ENCODE results near the gene SLC25A36. TPM values are rescaled to one million over a fixed set of nuclear protein-coding genes. Genes with fewer than 3 reads are reported as not detected.

SLC25A36 gene
- polyA plus RNA-seq, 1 of the 3 experiments (the other 2 are of a cell fraction): 23.3 TPM

DNA sequence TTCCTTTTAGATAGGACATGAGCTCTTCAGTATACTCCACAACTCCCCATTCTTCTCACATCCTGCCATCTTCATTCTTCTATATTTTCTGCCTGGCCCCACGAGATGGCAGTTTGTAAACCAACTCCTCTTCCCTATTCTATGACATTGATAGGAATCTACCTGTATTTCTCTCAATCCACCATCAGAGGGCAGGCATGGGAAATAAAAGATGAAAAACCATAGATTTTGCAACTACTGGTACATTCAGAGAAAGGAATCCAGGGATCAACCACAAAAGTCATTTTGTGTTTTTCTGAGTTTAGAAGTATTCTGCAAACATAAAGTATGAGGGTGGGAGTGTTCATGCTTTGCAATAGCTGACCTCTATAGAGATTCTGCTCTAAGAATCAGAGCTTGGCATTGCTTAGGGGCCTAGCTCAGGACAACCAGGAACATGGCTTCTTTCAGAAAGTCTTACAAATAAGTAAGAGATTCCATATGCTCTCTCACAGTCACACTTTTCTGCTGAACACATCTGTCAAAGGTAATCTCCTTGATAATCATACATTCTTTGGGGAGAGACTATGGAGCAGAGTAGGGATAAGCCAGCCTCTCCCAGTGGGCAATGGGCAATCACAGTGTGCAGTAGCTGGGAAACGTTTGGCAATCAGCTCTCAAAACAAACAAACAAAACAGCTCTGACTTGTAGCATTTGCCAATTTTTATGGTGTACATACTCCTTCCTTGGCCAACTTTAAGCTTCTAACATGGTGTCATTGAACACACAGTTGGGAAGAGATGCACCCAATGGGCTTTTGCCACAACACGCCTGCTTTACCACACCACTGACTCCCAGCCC is 43.1 kb upstream of the SLC25A36 start:
- H3K79me2 ChIP-seq (ENCODE audit: insufficient read depth): no peaks in the 10 kb centered on the region
- ChIA-PET CTCF (interaction anchor here (0.6 to 4.4 kb wide), 19 partner anchors 9 to 303 kb away, joined by 3 to 26 read pairs (median 4); no protein-coding TSS in a partner anchor), POLR2A (no interaction called here)
- H2AFZ ChIP-seq (ENCODE audit: low read depth): no peak overlapping the region
- H3K36me3 ChIP-seq (replicated peaks in 1 of 2; ENCODE audit: control insufficient read depth in 1 of 2, insufficient read depth in 2 of 2, low read length in 1 of 2): no peaks in the 10 kb centered on the region
- H4K20me1 ChIP-seq (ENCODE audit: insufficient read depth): no peaks in the 10 kb centered on the region
- H3K4me1 ChIP-seq (ENCODE audit: control insufficient read depth in 1 of 2, insufficient read depth in 2 of 2, low read depth in 1 of 2, low read length in 1 of 2): no peaks in the 10 kb centered on the region
- no peak overlapping the region for H3K4me2 ChIP-seq
- no peak overlapping the region for H3K9ac ChIP-seq
- no peak overlapping the region for H3K4me3 ChIP-seq (ENCODE audit: low read depth in 2 of 2, low read length in 1 of 2)
- H3K9me3 ChIP-seq: no peaks in the 10 kb centered on the region
- H3K27ac ChIP-seq (ENCODE audit: low read depth in 2 of 2, low read length in 1 of 2): no peak overlapping the region
- TF ChIP-seq FOXJ3 (CRISPR knock-in tag; IDR thresholded peaks at IDR 0.05) (no peak), RCOR1 (IDR thresholded peaks at IDR 0.05; ENCODE audit: low read length) (no peak), SMC3 (IDR thresholded peaks at IDR 0.05; ENCODE audit: low read depth, low read length) (peak; percentile 41), RAD21 (IDR thresholded peaks at IDR 0.05; ENCODE audit: low read length) (peak; percentile 69), GATA2 (CRISPR knock-in tag; IDR thresholded peaks at IDR 0.05) (peak; percentile 74)
- TF ChIP-seq, protein P1, sequence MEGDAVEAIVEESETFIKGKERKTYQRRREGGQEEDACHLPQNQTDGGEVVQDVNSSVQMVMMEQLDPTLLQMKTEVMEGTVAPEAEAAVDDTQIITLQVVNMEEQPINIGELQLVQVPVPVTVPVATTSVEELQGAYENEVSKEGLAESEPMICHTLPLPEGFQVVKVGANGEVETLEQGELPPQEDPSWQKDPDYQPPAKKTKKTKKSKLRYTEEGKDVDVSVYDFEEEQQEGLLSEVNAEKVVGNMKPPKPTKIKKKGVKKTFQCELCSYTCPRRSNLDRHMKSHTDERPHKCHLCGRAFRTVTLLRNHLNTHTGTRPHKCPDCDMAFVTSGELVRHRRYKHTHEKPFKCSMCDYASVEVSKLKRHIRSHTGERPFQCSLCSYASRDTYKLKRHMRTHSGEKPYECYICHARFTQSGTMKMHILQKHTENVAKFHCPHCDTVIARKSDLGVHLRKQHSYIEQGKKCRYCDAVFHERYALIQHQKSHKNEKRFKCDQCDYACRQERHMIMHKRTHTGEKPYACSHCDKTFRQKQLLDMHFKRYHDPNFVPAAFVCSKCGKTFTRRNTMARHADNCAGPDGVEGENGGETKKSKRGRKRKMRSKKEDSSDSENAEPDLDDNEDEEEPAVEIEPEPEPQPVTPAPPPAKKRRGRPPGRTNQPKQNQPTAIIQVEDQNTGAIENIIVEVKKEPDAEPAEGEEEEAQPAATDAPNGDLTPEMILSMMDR (IDR thresholded peaks at IDR 0.05): peak; percentile 67
- H3F3A ChIP-seq (replicated peaks; ENCODE audit: insufficient read depth): no peaks in the 10 kb centered on the region
- H3K27me3 ChIP-seq (ENCODE audit: insufficient read depth): no peaks in the 10 kb centered on the region
- 10% methylated on average over 3 of the region's 3 CpGs for WGBS (ENCODE audit: low lambda C conversion rate)
- DNase-seq: peak; percentile 35
- no peaks in the 10 kb centered on the region for H3K9me2 ChIP-seq

DNA sequence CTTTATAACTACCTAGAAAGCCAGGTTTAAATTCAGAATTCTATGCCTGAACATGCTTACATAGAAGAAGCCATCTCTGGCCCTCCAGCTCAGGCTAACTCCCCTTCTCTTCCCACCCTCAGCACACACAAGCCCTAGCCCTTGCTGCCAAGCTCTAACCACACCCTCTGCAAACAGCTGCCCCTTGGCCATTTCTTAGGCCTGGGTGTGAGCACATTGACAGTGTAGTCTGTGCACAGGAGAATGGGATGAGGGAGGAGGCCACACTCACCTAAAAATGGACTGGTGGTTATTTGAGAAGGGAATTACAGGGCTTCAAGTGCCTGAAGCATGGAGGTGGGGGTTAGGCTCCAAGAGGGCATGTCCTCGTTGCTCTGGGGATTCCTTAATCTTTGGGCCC is 42.3 kb upstream of the SLC25A36 start:
- H4K20me1 ChIP-seq (ENCODE audit: insufficient read depth): no peaks in the 10 kb centered on the region
- H3K9me2 ChIP-seq: no peaks in the 10 kb centered on the region
- H3K4me2 ChIP-seq: no peak overlapping the region
- no peaks in the 10 kb centered on the region for H3K4me1 ChIP-seq (ENCODE audit: control insufficient read depth in 1 of 2, insufficient read depth in 2 of 2, low read depth in 1 of 2, low read length in 1 of 2)
- H3K9ac ChIP-seq: no peak overlapping the region
- WGBS (ENCODE audit: low lambda C conversion rate): 13% methylated on average over 1 of the region's 1 CpG
- no peak overlapping the region for H3K27ac ChIP-seq (ENCODE audit: low read depth in 2 of 2, low read length in 1 of 2)
- CTCF ChIA-PET: interaction anchor here (1.0 to 4.4 kb wide), 8 partner anchors 10 to 293 kb away, joined by 3 to 26 read pairs (median 6); no protein-coding TSS in a partner anchor
- H3K9me3 ChIP-seq: no peaks in the 10 kb centered on the region
- DNase-seq: no peak
- no peaks in the 10 kb centered on the region for H3F3A ChIP-seq (replicated peaks; ENCODE audit: insufficient read depth)
- no peaks in the 10 kb centered on the region for H3K36me3 ChIP-seq (replicated peaks in 1 of 2; ENCODE audit: control insufficient read depth in 1 of 2, insufficient read depth in 2 of 2, low read length in 1 of 2)
- H3K79me2 ChIP-seq (ENCODE audit: insufficient read depth): no peaks in the 10 kb centered on the region
- H3K27me3 ChIP-seq (ENCODE audit: insufficient read depth): no peaks in the 10 kb centered on the region
- POLR2A ChIA-PET: no interaction called here
- no peak overlapping the region for H3K4me3 ChIP-seq (ENCODE audit: low read depth in 2 of 2, low read length in 1 of 2)
- H2AFZ ChIP-seq (ENCODE audit: low read depth): no peak overlapping the region
- no peak for TF ChIP-seq MEF2A (IDR thresholded peaks at IDR 0.05; ENCODE audit: borderline replicate concordance, low read depth)
- TF ChIP-seq SIN3A (IDR thresholded peaks at IDR 0.05; ENCODE audit: borderline replicate concordance, low read depth, low read length): no peak
- no peak for TF ChIP-seq TEAD4 (IDR thresholded peaks at IDR 0.05; ENCODE audit: borderline replicate concordance, insufficient read depth)
- TF ChIP-seq, protein P1 (IDR thresholded peaks at IDR 0.05): no peak
- TF ChIP-seq GATA2 (CRISPR knock-in tag; IDR thresholded peaks at IDR 0.05): no peak
- TF ChIP-seq EP300 (IDR thresholded peaks at IDR 0.05; ENCODE audit: borderline replicate concordance in 1 of 2, low read depth in 1 of 2, low read length in 1 of 2): no peak
- no peak for TF ChIP-seq RFX5 (IDR thresholded peaks at IDR 0.05; ENCODE audit: low read length)
- TF ChIP-seq RCOR1 (IDR thresholded peaks at IDR 0.05; ENCODE audit: low read length): no peak
- TF ChIP-seq EZH2phosphoT487 (IDR thresholded peaks at IDR 0.05; ENCODE audit: borderline replicate concordance, low read depth): no peak
- TF ChIP-seq, protein P2, sequence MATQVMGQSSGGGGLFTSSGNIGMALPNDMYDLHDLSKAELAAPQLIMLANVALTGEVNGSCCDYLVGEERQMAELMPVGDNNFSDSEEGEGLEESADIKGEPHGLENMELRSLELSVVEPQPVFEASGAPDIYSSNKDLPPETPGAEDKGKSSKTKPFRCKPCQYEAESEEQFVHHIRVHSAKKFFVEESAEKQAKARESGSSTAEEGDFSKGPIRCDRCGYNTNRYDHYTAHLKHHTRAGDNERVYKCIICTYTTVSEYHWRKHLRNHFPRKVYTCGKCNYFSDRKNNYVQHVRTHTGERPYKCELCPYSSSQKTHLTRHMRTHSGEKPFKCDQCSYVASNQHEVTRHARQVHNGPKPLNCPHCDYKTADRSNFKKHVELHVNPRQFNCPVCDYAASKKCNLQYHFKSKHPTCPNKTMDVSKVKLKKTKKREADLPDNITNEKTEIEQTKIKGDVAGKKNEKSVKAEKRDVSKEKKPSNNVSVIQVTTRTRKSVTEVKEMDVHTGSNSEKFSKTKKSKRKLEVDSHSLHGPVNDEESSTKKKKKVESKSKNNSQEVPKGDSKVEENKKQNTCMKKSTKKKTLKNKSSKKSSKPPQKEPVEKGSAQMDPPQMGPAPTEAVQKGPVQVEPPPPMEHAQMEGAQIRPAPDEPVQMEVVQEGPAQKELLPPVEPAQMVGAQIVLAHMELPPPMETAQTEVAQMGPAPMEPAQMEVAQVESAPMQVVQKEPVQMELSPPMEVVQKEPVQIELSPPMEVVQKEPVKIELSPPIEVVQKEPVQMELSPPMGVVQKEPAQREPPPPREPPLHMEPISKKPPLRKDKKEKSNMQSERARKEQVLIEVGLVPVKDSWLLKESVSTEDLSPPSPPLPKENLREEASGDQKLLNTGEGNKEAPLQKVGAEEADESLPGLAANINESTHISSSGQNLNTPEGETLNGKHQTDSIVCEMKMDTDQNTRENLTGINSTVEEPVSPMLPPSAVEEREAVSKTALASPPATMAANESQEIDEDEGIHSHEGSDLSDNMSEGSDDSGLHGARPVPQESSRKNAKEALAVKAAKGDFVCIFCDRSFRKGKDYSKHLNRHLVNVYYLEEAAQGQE (IDR thresholded peaks at IDR 0.05; ENCODE audit: low read depth, low read length): no peak
- TF ChIP-seq, protein P3, sequence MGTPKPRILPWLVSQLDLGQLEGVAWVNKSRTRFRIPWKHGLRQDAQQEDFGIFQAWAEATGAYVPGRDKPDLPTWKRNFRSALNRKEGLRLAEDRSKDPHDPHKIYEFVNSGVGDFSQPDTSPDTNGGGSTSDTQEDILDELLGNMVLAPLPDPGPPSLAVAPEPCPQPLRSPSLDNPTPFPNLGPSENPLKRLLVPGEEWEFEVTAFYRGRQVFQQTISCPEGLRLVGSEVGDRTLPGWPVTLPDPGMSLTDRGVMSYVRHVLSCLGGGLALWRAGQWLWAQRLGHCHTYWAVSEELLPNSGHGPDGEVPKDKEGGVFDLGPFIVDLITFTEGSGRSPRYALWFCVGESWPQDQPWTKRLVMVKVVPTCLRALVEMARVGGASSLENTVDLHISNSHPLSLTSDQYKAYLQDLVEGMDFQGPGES (IDR thresholded peaks at IDR 0.05; ENCODE audit: low read depth, low read length): no peak
- TF ChIP-seq CHD2 (IDR thresholded peaks at IDR 0.05; ENCODE audit: low read length, partially characterized antibody): no peak

Data from SK-N-SH (cell line).